ENCODE measurements around the gene PDE7B. TPM values are rescaled to one million over a fixed set of nuclear protein-coding genes. Genes with fewer than 3 reads are reported as not detected.

Gene PDE7B
- total RNA-seq, 1 experiment from 2014 or later, result not detected

GRCh38 chr6:136153707-136154375 is 302.3 kb downstream of the PDE7B start:
- TF ChIP-seq CTCF (conservative IDR thresholded peaks at IDR 0.05; ENCODE audit: low read depth, low read length), result no peak
- no peak for TF ChIP-seq EZH2 (IDR thresholded peaks at IDR 0.05; ENCODE audit: low read length, unreplicated experiment)
- TF ChIP-seq EZH2phosphoT487 (IDR thresholded peaks at IDR 0.05; ENCODE audit: borderline replicate concordance, low read length), result no peak
- DNase-seq (no peak), ATAC-seq (no peak)
- H3K9ac ChIP-seq (ENCODE audit: low read length), result no peak overlapping the region
- no peak overlapping the region for H3K4me2 ChIP-seq (ENCODE audit: low read length)
- H3K4me1 ChIP-seq (ENCODE audit: insufficient read depth, low read length), result no peaks in the 10 kb centered on the region
- H3K27ac ChIP-seq (ENCODE audit: low read length), result no peak overlapping the region
- H3K4me3 ChIP-seq (ENCODE audit: low read length), result no peak overlapping the region
- no peaks in the 10 kb centered on the region for H3K9me2 ChIP-seq (replicated peaks; ENCODE audit: low read length)
- no peaks in the 10 kb centered on the region for H3K9me3 ChIP-seq (ENCODE audit: low read length)
- BruUV-seq (replicated peaks), result no TSS peak
- no peaks in the 10 kb centered on the region for H3F3A ChIP-seq (ENCODE audit: low read length, unreplicated experiment)
- intact Hi-C loops (cut with micrococcal nuclease), result no loop called here
- H3K27me3 ChIP-seq (ENCODE audit: low read length), result no peaks in the 10 kb centered on the region
- no peaks in the 10 kb centered on the region for H4K20me1 ChIP-seq (ENCODE audit: low read length)
- no peaks in the 10 kb centered on the region for H3K79me2 ChIP-seq (ENCODE audit: low read length)
- POLR2A ChIA-PET (ENCODE audit: unreplicated experiment), result no interaction called here
- CTCF ChIA-PET, result no interaction called here
- H2AFZ ChIP-seq (ENCODE audit: low read length), result no peak overlapping the region
- H3K36me3 ChIP-seq (ENCODE audit: low read depth, low read length), result no peaks in the 10 kb centered on the region

GRCh38 chr6:136155191-136155590 is 303.7 kb downstream of the PDE7B start:
- Histone ChIP-seq H4K20me1 (ENCODE audit: low read length) (no peaks in the 10 kb centered on the region), H3K27ac (ENCODE audit: low read length) (no peak overlapping the region), H3K27me3 (ENCODE audit: low read length) (no peaks in the 10 kb centered on the region), H3K4me1 (ENCODE audit: insufficient read depth, low read length) (no peaks in the 10 kb centered on the region), H3K4me3 (ENCODE audit: low read length) (no peak overlapping the region), H3K4me2 (ENCODE audit: low read length) (no peak overlapping the region), H3K9ac (ENCODE audit: low read length) (no peak overlapping the region), H3K9me3 (ENCODE audit: low read length) (no peaks in the 10 kb centered on the region), H3K79me2 (ENCODE audit: low read length) (no peaks in the 10 kb centered on the region), H3K36me3 (ENCODE audit: low read depth, low read length) (no peaks in the 10 kb centered on the region), H3K9me2 (replicated peaks; ENCODE audit: low read length) (no peaks in the 10 kb centered on the region), H3F3A (ENCODE audit: low read length, unreplicated experiment) (no peaks in the 10 kb centered on the region), H2AFZ (ENCODE audit: low read length) (no peak overlapping the region)
- intact Hi-C loops (cut with micrococcal nuclease), result no loop called here
- ChIA-PET CTCF (no interaction called here), POLR2A (ENCODE audit: unreplicated experiment) (no interaction called here)
- BruUV-seq (replicated peaks), result no TSS peak
- DNase-seq, result no peak
- ATAC-seq, result no peak
- TF ChIP-seq EZH2phosphoT487 (IDR thresholded peaks at IDR 0.05; ENCODE audit: borderline replicate concordance, low read length) (no peak), EZH2 (IDR thresholded peaks at IDR 0.05; ENCODE audit: low read length, unreplicated experiment) (no peak), CTCF (conservative IDR thresholded peaks at IDR 0.05; ENCODE audit: low read depth, low read length) (no peak)

- no peaks in the 10 kb centered on the region for H3K4me1 ChIP-seq (ENCODE audit: insufficient read depth, low read length)
- no peak overlapping the region for H3K27ac ChIP-seq (ENCODE audit: low read length)
- no peak overlapping the region for H3K9ac ChIP-seq (ENCODE audit: low read length)
- DNase-seq (no peak), ATAC-seq (no peak)
- CTCF ChIA-PET, result no interaction called here
- no peaks in the 10 kb centered on the region for H3K9me3 ChIP-seq (ENCODE audit: low read length)
- no peak for TF ChIP-seq EZH2phosphoT487 (IDR thresholded peaks at IDR 0.05; ENCODE audit: borderline replicate concordance, low read length)
- no peak for TF ChIP-seq CTCF (conservative IDR thresholded peaks at IDR 0.05; ENCODE audit: low read depth, low read length)
- TF ChIP-seq EZH2 (IDR thresholded peaks at IDR 0.05; ENCODE audit: low read length, unreplicated experiment), result no peak
- POLR2A ChIA-PET (ENCODE audit: unreplicated experiment), result no interaction called here
- no peak overlapping the region for H3K4me2 ChIP-seq (ENCODE audit: low read length)
- intact Hi-C loops (cut with micrococcal nuclease), result no loop called here
- no peaks in the 10 kb centered on the region for H3K36me3 ChIP-seq (ENCODE audit: low read depth, low read length)
- no peaks in the 10 kb centered on the region for H3F3A ChIP-seq (ENCODE audit: low read length, unreplicated experiment)
- BruUV-seq (replicated peaks), result no TSS peak
- no peaks in the 10 kb centered on the region for H3K79me2 ChIP-seq (ENCODE audit: low read length)
- no peak overlapping the region for H3K4me3 ChIP-seq (ENCODE audit: low read length)
- H4K20me1 ChIP-seq (ENCODE audit: low read length), result no peaks in the 10 kb centered on the region
- no peaks in the 10 kb centered on the region for H3K27me3 ChIP-seq (ENCODE audit: low read length)
- no peak overlapping the region for H2AFZ ChIP-seq (ENCODE audit: low read length)
- no peaks in the 10 kb centered on the region for H3K9me2 ChIP-seq (replicated peaks; ENCODE audit: low read length)
Observed at GRCh38 chr6:136157743-136158142, 306.2 kb downstream of the PDE7B start.
